GM21528 (cell line): ENCODE measurements around the gene PCK2.

Source experiments
- ATAC-seq: cut with Tn5 transposase; IDR thresholded peaks from one replicate; pipeline ENCODE4 v1.9.1; 2021; ENCODE audit warnings: mild to moderate bottlenecking, moderate library complexity; ENCODE audit not compliant: unreplicated experiment, low FRiP score

Gene PCK2

DNA sequence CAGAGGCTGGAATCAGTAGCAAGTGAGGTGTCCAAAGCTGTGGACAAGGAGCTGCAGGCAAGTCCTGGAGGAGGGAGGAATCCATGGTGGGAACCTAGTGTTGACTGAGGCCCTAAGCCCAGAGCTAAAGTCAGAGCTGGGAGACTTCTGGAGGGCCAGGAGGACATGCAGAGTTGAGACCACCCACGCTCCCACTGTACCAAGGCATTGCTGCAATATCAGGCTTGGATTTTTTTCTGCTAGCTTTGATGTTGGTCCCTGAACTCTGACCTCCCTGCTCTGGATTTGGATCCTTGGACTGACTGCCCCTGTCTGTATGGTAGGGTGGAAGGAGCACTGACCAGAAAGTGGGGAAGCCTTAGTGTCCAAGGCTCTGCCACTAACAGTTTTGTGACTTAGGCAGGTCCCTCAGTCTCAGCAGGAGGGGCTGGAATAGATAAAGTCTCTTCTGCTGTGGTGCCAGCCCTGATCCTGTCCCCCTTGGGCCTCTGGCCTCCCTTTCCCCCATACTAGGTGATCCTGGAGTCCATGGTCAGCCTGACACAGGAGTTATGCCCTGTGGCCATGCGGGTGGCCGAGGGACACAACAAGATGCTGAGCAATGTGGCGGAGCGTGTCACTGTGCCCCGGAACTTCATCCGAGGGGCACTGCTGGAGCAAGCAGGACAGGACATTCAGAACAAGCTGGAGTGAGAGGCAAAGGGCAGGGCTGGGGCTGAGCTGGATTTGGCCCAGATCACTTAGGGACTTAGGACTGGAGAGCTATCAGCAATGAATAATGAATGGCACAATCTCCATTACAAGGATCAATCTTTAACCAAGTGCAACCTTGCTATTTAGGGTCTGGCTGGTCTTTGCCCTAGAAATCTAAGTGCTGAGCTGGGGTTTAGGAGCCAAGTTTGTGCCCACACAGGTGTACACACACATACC, 32.9 kb upstream of the PCK2 start:
- ATAC-seq, result no peak

DNA sequence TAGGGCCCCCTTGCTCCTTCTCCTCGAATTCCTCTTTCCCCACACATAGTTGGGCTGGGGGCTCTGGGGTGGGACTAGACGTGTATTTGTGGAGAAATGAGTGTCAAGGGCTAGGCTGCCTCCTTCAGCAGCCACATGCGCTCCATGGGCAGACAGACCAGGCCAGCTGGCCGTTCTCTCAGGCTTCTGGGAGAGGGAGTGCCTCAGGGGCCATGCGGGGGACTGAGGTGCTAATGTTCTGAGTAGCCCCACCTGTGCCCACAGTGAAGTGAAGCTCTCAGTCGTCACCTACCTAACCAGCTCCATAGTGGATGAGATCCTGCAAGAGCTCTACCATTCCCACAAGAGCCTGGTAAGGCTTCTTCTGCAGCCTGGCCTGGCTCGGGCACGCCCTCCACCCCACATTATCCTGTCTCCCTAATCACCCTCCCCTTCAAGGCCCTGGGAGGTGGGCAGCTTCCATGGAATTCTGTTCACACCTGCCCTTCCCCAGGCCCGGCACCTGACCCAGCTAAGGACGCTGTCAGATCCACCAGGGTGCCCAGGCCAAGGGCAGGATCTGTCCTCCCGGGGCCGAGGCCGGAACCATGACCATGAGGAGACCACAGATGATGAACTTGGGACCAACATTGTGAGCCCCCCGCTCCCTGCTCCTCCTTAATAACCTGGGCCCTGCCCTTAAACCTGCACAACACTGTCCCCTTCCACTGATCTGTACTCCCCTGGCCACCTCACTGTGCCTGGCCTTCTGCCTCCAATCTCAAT, 31.7 kb upstream of the PCK2 start:
- no peak for ATAC-seq

DNA sequence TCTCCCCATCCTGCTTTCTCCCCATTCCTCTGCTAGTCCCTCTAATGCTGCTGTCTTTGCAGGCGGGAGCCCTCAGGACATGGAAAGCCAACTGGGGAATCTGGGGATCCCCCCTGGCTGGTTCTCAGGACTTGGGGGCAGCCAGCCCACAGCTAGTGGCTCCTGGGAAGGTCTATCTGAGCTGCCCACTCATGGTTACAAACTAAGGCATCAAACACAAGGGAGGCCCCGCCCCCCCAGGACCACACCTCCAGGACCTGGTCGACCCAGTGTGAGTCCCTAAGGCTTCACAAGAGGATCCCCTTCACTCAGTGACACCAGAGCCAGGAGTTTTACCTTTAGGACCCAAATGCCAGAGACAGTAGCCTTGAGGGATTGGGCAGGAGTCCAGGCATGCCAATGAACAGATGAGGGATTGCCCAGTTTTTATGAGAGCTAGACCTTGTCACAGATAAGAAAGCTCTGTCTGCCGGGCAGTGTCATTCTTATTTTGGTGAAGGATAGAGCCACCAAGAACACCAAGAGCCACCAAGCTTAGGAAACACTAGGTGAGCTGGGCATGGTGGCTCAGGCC, 30.8 kb upstream of the PCK2 start:
- no peak for ATAC-seq

DNA sequence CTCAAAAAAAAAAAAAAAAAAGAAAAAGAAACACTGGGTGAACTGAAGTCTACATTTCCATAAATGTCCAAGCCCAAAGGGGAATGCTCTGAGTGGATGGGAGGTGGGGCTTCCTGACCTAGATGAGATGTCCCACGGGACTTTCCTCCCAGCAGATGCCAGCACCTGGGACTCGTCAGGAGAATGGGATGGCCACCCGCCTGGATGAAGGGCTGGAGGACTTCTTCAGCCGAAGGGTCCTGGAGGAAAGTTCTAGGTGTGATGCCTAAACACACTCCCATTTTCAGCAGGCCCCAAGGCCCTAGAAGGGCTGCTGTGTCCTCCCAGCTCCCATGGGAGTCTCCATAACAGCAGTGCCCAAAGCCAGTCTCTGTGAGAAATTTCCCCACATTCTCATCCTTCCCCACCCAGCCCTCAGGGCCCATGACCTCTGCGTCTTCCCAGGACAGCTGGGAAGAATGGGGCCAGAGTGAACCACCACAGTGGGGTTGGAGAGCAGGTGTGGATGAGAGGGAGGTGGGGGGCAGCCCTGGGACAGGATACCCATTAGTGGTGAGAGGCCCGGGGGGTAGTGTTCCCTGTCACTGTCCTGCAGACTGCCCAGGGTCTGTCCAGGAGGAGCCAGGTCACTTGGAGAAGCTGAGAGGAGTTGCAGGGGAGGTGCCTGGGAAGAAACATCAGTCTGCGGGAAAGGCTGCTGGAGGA, 29.9 kb upstream of the PCK2 start:
- ATAC-seq, result no peak

DNA sequence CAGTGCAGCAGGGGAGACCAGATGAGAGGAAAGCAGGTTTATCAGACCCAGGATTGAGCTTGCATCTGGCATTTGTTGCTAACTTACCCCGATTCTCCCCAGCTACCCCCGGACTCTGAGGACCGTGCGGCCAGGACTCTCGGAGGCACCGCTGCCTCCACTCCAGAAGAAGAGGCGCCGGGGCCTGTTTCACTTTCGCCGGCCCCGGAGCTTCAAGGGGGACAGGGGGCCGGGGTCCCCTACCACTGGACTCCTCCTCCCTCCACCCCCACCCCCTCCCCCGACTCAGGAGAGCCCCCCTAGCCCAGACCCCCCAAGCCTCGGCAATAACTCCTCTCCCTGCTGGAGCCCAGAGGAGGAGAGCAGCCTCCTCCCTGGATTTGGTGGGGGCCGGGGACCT, 29.3 kb upstream of the PCK2 start:
- ATAC-seq, result no peak

DNA sequence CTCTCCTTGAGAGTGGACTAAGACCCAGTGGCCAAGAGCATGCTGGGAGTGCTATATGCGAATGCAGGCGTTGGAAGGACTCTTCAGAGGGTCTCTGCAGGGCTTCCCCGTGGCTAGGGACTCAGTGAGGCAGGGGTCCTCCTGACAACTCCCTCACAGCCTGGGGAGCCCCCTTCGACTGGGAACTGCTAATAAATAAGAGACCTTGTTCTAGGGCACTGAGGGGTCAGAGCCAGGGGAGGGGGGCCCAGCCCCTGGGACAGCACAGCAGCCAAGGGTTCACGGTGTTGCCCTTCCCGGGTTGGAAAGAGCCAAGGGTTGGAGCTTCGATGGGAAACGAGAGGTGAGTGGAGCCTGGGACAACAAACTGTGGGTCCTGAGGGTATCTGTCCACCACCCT, 28.7 kb upstream of the PCK2 start:
- ATAC-seq, result no peak

DNA sequence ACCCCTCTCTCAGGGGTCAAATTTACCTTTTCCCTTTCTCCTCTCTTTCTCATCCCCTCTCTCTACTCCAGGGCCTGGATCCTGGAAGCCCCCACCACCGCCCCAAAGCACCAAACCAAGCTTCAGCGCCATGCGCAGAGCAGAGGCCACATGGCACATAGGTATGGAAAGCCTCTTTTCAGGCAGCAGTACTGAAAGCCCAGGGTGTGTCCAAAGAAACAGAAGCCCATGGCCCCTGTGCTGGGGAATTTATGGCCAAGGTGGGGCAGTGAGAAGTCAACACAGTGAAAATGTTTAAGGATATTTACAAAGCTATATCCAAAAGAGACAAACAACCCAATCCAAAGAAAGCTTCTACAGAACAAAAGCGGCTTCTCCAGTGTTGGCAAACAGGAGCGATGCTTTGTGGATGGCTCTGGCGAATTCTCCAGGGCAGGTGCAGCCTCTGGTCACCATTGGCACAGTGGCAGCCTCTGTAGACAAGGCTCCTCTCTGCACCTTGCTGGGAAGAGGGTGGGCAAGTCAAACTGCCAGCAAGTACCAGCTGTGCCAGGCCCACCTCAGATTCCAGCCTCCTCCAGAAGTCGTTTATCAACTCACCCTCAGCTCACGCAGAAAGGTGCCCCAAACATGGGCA, 27.5 kb upstream of the PCK2 start:
- ATAC-seq, result no peak

DNA sequence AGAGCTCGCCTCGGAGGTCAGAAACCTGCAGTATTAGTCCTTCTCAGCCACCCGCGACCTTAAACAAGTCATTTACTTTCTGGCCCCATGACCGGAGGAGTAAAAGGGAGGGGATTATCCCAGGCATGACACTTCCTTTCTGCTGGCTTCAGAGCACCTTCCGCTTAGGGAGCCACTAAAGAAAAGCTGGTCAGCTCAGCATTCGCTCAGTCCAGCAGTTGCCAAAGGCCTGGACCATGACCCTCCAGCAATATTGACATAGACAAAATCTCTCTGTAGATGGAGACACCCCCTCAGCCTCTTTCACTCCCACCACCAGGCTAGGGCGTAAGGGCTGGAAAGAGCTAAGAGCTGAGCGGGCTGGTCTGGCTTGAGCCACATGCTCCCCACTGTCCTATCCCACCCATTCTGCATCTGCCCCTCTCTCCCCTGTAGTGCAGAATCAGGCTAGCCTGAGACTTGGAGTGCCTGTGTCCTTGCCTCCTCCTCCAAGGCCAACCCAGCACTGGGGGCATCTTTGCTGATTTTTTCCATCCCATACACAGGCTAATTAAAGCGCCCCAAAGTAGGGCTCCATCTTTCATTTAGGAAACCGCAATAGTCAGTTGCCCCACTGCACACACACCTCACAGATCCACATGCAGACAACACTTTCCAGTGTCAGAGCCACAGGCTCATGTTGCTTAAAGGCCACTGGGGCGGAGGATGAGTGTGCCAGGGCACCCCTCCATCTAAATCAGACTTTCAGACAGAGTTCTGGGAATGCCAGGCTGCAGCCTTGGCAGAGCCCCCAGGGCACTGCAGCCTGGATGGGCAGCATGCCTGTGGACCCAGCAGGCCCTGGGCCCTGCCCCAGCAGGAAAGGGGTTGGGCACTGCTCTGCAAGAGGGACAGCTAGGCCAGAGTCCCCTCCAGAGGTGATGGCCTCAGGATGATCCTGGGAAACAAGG, 26.7 kb upstream of the PCK2 start:
- no peak for ATAC-seq

DNA sequence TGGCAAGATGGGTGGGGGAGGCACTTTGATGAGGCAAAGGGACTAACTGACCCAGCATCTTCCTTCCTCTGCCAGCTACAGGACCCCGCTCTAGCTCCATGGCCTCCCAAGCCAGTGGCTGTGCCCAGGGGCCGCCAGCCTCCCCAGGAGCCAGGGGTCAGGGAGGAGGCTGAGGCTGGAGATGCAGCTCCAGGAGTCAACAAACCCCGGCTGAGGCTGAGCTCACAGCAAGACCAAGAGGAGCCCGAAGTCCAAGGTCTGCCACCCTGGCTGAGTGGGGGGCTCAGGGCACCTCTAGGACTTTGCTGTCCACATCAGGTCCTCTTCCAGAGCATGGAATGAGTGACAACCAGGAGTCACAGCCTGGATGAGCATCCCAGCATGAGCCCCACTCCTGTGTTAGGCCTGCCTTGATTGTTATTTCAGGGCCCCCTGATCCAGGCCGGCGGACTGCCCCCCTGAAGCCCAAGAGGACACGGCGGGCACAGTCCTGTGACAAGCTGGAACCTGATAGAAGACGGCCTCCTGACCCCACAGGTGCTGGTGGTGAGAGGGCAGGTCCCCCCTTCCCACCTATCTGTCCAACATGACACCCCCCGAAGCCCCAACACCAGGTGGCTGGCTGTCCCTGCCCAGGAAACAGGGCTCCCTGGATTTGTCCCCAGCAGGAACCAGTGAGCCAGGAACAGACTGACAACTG, 25.2 kb upstream of the PCK2 start:
- no peak for ATAC-seq

DNA sequence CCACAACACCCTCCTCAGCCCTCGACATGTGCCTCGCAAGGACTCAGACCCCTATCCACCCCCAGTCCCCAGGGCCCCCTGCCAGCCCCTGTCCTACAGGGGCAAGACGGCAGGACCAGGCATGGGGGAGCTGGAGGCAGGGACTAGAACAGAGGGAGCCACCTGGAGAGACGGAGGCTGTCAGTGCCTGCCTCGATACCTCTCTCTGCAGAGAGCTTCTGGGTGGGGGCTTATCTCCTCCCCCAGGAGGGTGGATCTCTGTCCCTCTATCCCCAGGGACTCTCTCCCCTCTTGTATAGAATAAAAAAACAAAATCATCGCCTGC, 24.7 kb upstream of the PCK2 start:
- ATAC-seq, result no peak

DNA sequence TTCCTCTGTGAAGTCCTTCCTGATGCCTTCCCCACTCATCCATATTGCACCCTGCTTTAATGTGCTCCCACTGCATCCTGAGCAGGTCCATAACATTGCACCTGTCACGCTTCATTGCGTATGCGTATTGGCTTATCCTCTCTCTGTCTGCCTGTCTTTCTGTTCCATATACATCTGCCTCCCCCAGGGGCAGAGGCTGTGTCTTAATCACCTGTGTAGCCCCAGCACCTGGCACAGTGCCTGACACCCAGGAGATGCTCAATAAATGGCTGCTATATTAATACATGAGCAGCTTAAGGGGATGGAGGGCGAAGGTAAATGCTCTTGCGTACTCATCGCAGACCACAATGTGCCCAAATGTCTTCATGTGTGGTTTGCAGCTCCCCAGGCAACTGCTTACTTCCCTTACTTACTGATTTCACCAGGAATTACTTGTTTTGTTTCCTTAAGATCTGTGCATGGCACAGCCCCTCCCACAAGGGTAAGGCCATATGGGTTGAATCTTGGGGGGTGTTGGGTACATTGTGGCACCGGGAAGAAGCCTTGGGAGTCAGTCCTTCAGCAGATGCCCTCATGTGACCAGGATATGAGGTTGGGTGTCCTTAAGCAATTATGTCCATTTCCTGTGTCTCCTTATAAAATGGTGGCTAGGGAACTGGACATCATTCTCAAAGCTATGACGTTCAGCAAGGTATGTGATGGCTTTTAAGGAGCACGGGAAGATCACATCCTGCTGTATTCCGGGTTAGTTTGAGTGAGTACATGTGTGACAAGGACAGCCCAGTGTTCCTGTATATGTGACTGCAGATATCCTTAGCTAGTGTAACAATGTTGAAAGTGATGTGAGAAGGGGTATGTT, 23.6 kb upstream of the PCK2 start:
- no peak for ATAC-seq

DNA sequence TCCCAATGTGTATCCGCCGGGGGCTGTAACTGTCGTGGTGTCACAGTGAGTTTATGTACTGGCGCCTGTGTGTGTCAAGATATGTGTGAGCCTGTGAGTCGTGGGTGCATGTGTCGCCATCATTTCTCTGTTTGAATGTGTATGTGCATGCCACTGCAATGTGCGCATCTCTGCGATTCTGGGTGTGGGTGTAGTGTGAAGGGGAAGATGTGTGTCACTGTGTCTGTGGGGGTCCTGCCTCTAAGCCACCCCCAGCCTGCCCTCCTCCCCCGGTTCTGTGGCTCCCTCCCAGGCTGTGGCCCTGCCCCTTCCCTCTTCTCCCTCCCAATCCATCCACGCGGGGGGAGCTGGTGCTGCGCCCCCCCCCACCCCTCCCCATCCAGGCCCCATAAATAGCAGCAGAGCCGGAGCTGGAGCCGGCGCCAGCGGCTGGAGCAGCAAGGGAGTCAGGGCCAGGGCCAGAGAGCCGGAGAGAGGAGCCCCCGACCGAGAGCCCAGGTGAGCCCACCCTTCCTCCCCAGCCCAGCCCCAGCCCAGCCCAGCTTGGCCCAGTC, 22.9 kb upstream of the PCK2 start, which contains the start of gene CPNE6:
CPNE6 (plus strand) TSS at position 419 of the 554 bp plus-strand sequence. CDS start 1,375 bp downstream, outside the sequence.
- ATAC-seq, result no peak

DNA sequence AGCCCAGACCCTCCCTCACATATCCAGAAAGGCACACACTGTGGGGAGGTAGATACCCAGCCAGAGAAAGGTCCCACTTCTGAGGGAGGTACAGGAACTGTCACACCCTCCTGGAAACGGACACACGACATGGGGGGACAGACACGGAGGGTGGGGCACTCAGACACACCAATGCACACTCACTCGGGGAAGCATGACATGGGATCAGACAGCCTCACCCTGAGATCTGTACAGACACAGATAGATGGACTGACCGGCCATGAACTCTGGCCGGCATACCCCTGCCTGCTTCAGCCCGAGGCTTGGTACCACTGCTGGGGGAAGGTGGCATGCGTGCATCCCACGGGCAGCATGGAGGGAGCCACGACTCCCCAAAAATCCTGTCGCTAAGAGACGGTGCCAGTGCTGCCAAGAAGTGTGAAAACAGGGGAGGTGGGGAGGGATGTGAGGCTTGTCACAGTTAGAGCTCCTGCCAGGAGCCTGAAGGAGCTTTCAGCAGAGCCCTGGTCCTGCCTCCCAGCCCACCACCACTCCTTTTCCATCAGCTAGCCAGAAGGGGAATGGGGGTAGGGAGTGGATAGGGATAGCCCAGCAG, 22.2 kb upstream of the PCK2 start:
- no peak for ATAC-seq

DNA sequence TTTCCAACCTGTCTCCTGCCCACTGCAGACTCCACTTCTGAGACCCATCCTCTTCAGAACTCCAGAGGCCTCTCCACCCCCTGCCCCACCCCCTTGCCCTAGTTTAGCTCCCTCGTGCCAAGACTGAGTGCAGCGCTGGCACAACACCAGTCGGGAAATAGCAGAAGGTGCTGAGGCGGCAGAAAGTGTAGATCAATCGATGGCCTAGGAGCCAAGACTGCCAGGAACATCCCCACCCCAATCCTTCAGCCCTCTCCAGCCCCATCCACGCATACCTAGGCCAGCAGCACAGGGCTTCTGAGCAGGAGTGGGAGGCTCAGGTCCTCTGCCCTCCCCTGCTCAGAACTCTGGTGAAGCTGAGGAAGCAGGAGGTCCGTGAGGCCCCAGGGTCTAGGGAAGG, 21.7 kb upstream of the PCK2 start:
- ATAC-seq, result no peak

DNA sequence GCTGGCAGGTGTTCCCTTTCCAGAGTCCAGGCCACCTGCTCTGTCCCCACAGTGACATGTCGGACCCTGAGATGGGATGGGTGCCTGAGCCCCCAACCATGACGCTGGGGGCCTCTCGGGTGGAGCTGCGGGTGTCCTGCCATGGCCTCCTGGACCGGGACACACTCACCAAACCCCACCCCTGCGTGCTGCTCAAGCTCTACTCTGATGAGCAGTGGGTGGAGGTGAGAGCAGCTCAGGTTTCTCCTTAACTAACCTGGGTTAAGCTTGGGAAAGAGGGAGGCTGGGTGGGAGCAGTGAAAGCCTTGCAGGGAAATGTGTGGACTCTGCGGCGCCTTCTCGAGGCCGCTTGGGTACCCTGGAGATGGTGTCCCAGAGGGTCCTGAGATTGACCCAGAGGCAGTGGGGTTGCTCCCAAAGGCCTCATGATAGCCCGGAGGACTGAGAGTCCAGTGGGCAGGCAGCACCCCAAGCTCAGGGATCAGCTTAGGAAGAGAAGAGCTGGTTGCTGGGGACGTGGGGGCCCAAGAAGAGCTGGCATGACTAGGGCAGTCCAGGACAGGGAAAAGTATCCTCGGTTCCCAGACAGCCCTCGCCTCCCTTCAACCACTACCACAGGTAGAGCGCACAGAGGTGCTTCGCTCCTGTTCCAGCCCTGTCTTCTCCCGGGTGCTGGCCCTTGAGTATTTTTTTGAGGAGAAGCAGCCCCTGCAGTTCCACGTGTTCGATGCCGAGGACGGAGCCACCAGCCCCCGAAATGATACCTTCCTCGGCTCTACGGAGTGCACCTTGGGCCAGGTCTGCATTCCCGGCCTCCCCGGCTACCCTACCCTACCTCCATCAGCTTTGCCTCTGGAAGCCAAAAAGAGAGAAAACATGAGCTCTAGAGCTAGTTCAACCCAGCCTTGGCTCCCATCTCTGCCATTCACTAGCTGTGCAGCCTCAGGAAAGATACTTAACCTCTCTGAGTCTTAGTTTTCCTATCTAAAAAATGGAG, 20.9 kb upstream of the PCK2 start:
- no peak for ATAC-seq
